SHP77 treated with DMSO at 0.1 percent for 48 hours (cell line): ENCODE data around the gene UBA7.
"Not testable (repeated sequence)": the region's sequence is repeated elsewhere in the genome, so short reads cannot be mapped to it uniquely, and the experiment has no call there.

ENCODE experiments used
- DNase-seq: peaks from one replicate; lab custom pipeline; 2025; lab: John Stamatoyannopoulos, UW

UBA7 gene, protein sequence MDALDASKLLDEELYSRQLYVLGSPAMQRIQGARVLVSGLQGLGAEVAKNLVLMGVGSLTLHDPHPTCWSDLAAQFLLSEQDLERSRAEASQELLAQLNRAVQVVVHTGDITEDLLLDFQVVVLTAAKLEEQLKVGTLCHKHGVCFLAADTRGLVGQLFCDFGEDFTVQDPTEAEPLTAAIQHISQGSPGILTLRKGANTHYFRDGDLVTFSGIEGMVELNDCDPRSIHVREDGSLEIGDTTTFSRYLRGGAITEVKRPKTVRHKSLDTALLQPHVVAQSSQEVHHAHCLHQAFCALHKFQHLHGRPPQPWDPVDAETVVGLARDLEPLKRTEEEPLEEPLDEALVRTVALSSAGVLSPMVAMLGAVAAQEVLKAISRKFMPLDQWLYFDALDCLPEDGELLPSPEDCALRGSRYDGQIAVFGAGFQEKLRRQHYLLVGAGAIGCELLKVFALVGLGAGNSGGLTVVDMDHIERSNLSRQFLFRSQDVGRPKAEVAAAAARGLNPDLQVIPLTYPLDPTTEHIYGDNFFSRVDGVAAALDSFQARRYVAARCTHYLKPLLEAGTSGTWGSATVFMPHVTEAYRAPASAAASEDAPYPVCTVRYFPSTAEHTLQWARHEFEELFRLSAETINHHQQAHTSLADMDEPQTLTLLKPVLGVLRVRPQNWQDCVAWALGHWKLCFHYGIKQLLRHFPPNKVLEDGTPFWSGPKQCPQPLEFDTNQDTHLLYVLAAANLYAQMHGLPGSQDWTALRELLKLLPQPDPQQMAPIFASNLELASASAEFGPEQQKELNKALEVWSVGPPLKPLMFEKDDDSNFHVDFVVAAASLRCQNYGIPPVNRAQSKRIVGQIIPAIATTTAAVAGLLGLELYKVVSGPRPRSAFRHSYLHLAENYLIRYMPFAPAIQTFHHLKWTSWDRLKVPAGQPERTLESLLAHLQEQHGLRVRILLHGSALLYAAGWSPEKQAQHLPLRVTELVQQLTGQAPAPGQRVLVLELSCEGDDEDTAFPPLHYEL

DNA sequence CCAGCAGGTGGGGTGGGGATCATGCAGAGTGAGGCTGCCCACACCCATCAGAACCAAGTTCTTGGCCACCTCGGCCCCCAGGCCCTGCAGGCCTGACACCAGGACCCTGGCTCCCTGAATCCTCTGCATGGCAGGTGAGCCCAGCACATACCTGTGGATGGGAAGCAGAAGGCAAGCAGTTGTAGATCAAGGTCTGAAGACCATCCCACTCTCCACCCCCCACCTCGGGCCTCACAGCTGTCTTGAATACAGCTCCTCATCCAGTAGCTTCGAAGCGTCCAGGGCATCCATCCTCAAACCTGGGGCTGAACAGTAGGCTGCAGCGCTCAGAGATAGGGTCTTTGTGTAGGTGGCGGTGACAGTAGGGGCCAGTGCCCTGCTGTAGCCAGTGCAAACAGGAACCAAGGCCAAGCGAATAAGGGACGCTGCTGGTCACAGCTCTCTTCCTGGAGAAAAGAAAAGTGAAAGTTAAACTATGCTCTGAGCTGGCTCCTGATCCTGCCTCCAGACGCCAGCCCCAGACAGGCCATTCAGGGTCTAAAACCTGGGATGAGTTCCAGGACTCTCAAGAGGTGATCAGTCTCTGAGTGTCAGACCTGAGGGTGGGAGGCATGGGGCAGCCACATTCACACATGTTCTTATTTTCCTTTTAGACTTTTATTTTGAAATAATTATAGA is at the start of gene UBA7:
Gene UBA7, minus strand, starts transcription at position 457 of the 678 bp plus-strand sequence. Its CDS starts 166 bp downstream, at position 291.
- no peak for DNase-seq

- no peak for DNase-seq
Observed at GRCh38 chr3:49859576-49860305, 46.0 kb upstream of the UBA7 start.

- DNase-seq: peak; percentile 79
Observed at GRCh38 chr3:49856181-49857005, 42.6 kb upstream of the UBA7 start, which contains the start of gene TRAIP. TSS of gene TRAIP (minus strand) at chr3:49856564. CDS start at chr3:49856453, 111 bp downstream.

DNA sequence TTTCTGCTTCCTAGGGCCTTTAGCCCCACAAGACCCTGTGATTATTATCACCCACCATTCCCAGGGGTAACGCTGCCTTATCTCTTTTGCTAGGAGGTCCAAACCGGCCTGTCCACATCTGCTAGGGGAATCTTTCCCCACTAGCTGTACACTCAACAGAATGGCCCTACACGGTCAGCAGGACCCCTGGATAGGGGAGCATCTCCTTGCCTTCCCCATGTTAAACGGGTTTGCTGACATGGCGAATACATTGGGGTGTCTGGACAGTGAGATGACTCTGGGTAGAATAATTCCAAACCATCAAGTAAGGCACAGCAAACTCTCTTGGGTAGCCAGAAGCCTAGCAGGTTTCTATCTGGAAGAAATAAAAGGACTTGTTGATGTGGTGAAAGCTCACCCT is 41.9 kb upstream of the UBA7 start:
- DNase-seq: no peak

GRCh38 chr3:49845694-49846093 is 31.9 kb upstream of the UBA7 start:
- no peak for DNase-seq

DNA sequence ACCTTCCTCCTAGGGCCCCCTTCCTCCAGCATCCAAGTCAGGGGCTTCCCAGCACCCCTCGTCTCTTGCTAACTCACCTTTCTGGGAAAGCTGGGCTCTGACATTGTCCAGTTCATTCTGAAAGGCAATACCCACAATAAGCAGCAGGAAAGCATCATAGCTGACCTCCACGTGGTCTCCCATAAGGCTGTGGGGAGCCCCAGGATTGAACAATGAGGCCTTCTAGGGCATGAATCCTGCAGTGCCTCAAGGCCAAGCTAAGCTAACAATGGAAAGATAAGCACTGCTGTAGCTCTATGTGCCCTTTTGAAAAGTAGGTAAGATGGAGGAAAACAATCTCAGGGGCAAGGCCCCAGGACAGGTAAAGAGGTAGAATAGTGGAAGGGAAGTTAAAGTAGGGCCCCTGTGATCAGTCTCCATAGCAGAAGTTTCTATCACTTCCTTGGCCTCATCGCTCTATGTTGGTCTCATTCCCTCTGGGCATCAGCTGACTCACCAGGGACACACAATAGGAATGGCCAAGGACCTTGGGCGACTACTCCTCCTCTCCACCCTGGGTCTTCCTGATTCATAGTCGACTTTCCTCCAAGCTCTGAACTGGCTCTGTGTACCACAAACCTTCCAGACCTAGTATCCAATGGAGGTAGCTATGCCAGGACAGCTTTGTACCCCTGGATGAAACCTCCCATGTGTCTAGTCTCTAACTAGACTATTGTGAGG is 30.9 kb upstream of the UBA7 start:
- no peak for DNase-seq

DNA sequence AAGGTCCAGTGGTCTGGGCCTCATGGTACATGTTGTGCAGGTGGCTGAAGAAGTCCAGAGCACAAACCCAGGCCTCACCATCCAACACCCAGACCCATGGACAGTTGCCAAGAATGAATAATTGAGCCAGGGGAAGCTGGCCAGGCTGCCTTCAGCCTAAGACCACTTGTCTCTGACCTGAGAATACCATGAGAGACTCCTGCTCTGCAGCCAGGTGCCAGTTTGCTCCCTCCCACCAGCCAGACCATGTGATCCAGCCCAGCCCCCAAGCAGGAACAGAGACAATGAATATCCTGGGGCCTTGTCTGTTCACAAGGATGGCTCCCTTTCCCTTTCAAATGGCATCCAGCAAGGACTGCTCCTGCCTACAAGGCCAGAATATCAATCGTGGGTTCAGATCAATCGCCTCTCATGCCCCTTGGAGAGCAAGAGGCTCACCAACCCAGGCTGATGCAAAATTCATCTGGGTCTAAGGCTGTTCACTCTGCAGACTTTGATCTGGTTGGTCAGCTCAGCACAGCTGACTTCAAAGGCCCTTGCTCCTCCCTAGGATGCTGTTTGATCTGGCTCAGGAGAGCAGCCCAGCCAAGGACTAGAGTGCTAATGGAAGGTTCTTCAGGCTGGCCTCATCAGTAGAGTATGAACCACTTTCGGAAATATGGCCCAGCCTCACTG is 29.2 kb upstream of the UBA7 start:
- no peak for DNase-seq

DNA sequence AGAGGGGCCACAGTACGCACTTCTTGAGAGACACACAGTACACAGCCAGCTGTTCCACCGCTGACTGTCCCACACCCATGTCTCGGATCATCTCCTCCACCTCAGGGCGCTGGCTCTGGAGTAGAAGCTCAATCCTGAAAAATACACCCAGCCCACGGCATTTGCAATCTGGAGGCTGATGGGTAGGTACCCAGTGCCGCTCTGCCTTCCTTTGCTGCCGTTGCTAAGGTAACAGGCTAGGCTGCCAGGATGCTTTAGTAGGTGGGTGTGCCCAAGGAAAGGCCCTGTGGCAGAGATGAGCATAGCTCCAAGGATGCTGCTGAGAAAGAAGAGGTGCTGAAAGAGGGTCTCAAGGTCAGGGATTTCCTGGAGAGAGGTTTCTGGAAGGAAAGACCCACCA is 28.1 kb upstream of the UBA7 start:
- no peak for DNase-seq

DNA sequence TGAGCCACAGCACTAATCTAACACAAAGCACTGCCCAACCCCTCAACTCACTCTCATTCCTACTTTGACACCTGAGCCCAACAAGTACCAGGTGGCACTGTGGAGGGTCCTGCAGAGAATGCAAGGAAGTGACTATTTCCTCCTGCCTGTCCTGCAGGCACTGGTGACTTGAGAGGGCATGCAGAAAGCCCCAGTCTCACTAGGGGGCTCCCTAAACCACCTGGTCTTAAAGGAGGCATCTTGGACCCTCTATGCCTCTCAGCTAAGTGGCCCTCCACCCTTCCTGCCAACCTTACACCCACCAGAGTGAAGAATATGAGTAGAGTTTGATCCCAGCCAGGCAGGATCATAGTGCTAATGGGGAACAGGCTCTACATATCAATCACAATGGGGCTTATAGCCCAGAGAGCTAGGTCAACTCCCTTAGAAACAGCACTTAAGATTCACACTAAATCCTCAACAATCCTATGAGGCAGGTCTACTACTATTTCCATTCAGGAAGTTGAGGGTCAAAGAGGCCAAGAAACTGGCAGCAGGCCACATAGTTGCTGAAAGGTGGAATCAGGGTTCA is 27.5 kb upstream of the UBA7 start:
- DNase-seq: peak; percentile 3

DNA sequence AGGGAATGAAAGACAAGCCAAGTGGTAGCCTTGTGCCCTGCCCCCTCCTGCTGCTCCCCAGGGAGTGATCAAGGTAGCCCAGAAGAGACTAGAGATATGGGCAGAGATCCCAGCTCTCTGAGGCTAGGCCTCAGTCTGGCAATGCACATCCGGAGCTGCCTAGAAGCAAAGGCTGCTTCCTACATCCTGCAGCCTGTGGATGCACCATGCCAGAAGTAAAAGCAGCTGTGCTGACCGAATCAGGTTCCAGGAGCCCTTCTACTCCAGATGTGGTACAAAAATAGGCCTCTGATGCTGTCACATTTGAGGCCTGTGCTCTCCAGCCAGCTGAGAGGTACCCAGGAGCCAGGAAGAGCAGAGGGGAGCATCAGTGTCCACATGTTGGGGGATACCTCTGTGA is 26.6 kb upstream of the UBA7 start:
- DNase-seq: no peak

DNA sequence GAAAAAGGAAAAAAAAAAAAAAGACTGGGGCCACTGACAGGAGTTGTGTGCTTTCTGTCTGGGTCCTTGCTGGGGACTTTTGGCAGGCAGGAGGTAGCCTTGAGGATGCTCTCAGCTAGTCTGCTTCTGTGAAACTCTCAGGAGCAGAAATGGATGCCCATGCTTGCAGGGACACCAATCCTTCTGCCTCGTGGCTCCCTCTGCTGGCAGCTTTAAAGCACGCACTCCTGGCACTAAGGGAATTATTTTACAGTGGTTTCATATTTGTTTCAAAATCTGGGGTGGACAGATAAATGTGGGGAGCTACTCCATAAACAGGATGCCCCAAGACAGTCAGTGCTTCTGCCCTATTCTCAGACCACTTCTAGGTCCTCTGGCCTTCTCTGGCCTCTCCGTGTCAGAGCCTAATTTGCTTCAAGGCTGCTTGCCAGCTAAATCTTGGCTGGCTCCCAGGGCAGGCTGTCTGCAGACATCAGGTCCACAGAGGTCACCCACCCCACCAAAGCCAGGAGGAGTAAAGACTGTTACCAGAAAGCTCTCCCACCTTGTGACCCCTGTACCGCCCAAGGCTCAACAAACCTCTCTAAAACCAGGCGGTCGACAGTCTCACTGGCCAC is 25.5 kb upstream of the UBA7 start:
- peak; percentile 22 for DNase-seq

DNA sequence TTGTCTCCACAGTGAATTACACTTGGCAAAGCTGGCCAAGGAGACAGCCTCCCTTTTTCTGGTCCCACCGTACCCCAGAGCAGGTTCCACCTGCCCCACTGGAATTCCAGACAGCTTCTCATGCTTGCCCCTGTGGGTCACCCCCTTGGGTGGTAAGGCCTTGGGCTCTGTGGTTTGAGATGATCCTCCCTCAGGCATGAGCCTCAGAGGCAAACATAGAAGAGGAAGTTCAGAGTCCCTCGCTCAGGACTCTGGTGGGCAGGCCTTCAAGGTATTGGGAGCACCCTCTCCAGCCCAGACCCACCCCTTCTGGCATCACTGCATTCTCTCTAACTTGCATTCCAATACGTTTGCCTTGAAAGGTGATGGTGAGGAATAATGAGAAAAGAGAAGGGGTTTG is 17.6 kb upstream of the UBA7 start:
- DNase-seq: no peak

GRCh38 chr3:49826016-49826415 is 12.3 kb upstream of the UBA7 start:
- DNase-seq: no peak

DNA sequence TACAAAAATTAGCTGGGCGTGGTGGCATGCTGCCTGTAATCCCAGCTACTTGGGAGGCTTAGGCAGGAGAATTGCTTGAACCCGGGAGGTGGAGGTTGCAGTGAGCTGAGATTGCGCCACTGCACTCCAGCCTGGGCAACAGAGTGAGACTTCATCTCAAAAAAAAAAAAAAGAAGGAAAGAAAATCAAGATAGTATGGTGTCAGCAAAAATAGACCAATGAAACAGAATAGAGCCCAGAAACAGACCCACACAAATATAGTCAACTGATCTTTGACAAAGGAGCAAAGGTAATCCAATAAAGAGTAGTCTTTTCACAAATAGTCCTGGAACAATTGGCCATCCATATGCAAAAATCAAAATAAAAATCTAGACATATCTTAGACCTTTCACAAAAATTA is 9.4 kb upstream of the UBA7 start:
- not testable (repeated sequence) for DNase-seq

GRCh38 chr3:49812916-49813496 is 747 bp downstream of the UBA7 start:
- DNase-seq: no peak

- no peak for DNase-seq
Observed at GRCh38 chr3:49807431-49808114, 6.2 kb downstream of the UBA7 start.

GRCh38 chr3:49806850-49807249 is 6.9 kb downstream of the UBA7 start:
- DNase-seq: no peak
